Astrocyte of the cerebellum (primary cell): ENCODE results near the gene CAPN8.

Experiments
- DNase-seq: peaks from one replicate; pipeline ENCODE4 v3.0.0-alpha.2; 2011; ENCODE audit warnings: low read depth
- H3K4me3 ChIP-seq: 2 replicates; pipeline ENCODE4 v1.5.1; 2011; ENCODE audit warnings: mild to moderate bottlenecking, low read depth, low read length, moderate library complexity
- in situ Hi-C: cut with HindIII; loops from 2 replicates; pipeline ENCODE4 v1.10.0; 2017; ENCODE audit warnings: low sequenced_read_pairs
- TF ChIP-seq, protein P1 (sequence below): IDR thresholded peaks from 2 replicates; pipeline ENCODE4 v1.5.1; 2012; ENCODE audit warnings: low read length, low read depth, moderate library complexity, mild to moderate bottlenecking; ENCODE audit errors: missing control alignments

CAPN8 gene

DNA sequence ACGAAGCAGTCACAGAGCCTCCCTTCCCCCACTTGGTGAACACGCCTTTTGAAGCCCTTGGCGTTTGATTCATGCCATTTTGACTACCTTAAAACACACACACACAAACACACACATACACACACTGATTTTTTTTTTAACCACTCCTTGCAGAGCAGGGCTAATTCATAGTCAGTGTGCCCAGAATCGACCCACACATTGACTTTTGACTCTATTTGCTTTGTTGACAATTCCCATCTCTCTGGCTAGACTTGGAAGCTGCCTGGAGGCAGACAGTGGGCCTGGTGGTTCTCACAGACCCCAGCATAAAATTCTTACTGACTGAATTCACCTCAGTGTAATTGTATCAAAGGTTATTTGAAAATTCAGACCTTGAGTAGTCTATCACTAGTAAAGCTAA is 30.3 kb downstream of the CAPN8 start:
- in situ Hi-C loops = no loop called here
- TF ChIP-seq, protein P1, sequence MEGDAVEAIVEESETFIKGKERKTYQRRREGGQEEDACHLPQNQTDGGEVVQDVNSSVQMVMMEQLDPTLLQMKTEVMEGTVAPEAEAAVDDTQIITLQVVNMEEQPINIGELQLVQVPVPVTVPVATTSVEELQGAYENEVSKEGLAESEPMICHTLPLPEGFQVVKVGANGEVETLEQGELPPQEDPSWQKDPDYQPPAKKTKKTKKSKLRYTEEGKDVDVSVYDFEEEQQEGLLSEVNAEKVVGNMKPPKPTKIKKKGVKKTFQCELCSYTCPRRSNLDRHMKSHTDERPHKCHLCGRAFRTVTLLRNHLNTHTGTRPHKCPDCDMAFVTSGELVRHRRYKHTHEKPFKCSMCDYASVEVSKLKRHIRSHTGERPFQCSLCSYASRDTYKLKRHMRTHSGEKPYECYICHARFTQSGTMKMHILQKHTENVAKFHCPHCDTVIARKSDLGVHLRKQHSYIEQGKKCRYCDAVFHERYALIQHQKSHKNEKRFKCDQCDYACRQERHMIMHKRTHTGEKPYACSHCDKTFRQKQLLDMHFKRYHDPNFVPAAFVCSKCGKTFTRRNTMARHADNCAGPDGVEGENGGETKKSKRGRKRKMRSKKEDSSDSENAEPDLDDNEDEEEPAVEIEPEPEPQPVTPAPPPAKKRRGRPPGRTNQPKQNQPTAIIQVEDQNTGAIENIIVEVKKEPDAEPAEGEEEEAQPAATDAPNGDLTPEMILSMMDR = no peak
- no peak overlapping the region for H3K4me3 ChIP-seq
- DNase-seq = no peak

DNA sequence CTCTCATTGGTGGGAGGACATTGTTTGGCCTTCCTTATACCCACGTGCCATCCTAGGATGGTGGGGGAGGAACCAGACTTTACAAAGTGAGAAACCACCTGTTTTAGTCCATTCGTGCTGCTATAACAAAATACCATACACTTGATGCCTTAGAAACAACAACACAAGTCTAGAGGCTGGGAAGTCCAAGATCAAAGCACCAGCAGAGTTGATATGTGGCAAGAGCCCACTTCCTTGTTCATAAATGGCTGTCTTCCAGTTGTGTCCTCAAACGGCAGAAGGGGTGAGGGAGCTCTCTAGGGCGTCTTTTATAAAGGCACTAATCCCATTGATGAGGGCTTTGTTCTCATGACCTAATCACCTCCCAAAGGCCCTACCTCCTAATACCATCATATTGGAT is 31.1 kb downstream of the CAPN8 start:
- H3K4me3 ChIP-seq = no peak overlapping the region
- no peak for DNase-seq
- in situ Hi-C loops = no loop called here
- TF ChIP-seq, protein P1 = no peak

DNA sequence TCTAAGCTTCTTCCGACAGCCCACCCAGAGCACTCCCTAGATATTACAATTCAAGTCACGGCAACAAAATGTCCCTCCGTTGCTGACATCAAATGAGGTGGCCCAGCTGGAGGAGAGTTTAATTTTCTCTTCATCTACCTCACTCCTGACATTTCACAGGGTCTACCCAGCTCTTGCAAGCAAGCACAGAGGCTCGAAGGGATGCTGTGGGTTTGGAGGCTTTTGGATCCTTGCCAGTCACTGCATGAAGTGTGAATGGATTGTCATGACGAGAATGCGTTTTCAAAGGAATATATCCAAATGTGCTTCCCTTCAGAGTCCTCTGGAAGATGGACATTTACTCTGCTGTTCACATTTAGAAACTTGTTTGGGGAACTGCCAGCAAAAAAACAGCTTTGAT is 33.5 kb downstream of the CAPN8 start:
- TF ChIP-seq, protein P1 = no peak

DNA sequence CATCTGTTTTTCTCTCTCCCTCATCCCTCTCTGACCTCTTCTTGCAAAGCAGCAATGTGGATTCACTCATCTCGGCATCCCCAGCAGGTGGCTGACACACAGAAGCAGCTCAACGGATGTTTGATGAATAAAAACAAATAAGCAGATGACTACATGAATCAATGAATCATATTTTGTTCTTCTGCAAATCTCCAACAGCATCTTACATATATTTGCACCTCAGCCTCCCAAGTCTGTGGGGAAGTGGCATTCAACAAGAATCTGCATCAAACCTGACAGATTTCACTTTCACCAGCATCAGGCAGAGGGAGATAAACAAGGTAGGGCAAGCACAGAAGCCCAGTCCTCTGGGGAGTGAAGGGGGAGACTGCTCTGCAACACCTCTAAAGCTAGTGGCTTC is 34.0 kb downstream of the CAPN8 start:
- TF ChIP-seq, protein P1 = no peak
- H3K4me3 ChIP-seq = no peak overlapping the region
- DNase-seq = no peak
- in situ Hi-C loops = no loop called here

More for the DNA sequence above, 33.5 kb downstream of the CAPN8 start:
- in situ Hi-C loops = no loop called here
- H3K4me3 ChIP-seq = no peak overlapping the region
- DNase-seq = no peak

DNA sequence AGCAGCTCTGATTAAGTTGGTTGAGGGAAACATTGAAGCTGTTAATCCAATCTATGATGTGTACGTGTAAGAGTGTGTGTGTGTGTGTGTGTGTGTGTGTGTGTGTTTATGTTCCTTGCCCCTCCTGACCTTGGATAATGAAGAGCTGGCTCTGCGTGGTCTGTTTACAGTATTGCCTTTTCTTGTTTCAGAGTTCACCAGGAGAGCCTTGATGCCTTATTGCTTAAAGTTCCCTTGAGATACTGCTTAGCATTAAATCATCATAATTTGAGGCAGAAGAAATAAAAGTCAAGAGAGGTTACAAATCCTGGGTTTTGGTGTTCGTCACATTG is 36.4 kb downstream of the CAPN8 start:
- no peak for DNase-seq
- TF ChIP-seq, protein P1 = no peak
- no peak overlapping the region for H3K4me3 ChIP-seq
- in situ Hi-C loops = no loop called here

DNA sequence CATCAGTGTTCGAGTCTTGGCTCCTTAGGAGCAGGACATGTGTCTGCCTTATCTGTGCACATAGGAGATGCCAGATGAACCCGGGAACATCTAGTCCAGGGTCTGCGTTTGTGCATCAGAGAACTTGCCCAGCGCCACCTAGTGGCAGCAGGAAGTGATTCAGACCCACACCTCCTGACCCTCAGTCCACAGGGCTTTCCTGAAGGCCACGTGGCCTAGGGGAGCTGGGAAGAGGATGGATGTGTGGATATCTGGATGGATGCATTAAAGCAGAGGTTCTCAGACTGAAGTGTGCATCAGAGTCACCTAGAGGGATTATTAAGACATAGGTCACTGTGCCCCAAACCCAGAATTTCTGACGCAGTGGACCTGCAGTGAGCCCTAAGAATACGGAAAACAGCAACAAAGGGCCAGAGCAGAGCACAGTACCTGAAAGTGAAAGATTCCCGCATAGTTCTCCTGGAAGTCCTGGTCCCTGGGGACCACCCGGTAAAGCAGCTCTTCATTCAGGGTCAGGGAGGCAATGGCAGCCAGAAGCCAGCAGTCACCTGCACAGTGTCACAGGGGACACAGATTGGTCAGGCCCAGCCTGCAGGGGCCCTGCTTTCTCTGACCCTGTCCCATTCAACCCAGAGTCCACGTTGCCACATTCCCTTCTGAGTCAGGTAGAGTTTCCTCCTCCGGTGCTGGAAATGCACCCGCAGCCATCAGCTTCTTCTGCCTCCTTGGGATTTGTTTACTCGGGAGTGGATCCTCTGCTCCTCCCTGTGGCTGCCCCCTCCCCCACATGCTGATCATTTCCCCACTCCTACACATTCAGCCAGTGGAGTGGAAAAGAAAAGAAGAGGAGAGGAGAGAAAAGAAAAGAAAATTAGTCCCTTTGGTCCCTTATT is 37.0 kb downstream of the CAPN8 start:
- H3K4me3 ChIP-seq = no peak overlapping the region
- in situ Hi-C loops = no loop called here
- TF ChIP-seq, protein P1 = peak; percentile 53
- no peak for DNase-seq
